AG04450 (cell line): ENCODE measurements around the gene PMFBP1. TPM values are rescaled to one million over a fixed set of nuclear protein-coding genes. Genes with fewer than 3 reads are reported as not detected.

ENCODE experiments used
- CTCF ChIA-PET: fragments of 300-600, 350-600 bp; formaldehyde crosslinking; extraction: SDS; loops from one replicate; lab custom pipeline; 2022; ENCODE audit warnings: antibody characterized with exemption, inconsistent platforms; lab: Charles Lee
- POLR2A ChIA-PET: fragments of 350-600 bp; formaldehyde crosslinking; extraction: SDS; loops from one replicate; lab custom pipeline; 2021; ENCODE audit warnings: antibody characterized with exemption, inconsistent platforms; lab: Yijun Ruan, JAX
- DNase-seq: peaks from one replicate; pipeline ENCODE4 v3.0.0-alpha.2; 2011; ENCODE audit warnings: low read depth, low spot score
- H3K27ac ChIP-seq: one replicate; pipeline ENCODE4 v1.5.1; 2012; ENCODE audit warnings: low read depth, low read length, control low read depth
- H3K27me3 ChIP-seq: one replicate; pipeline ENCODE4 v1.6.0; 2012; ENCODE audit warnings: low read length; ENCODE audit not compliant: control insufficient read depth, insufficient read depth
- H3K4me3 ChIP-seq: 2 replicates; pipeline ENCODE4 v1.5.1; 2011; ENCODE audit warnings: mild to moderate bottlenecking, low read depth, low read length, control low read depth
- H3K9me3 ChIP-seq: 2 replicates; pipeline ENCODE4 v1.5.1; 2012; ENCODE audit warnings: low read length; ENCODE audit not compliant: control insufficient read depth, insufficient read depth
- CTCF ChIP-seq: IDR thresholded peaks from 2 replicates; pipeline ENCODE4 v1.5.1; 2011; ENCODE audit warnings: low read depth, low read length, control low read depth, inconsistent platforms
- polyA plus RNA-seq: library from polyadenylated mRNA; depleted of rRNA; stranded (reverse); fragments of >200 nt; gene quantifications from 2 replicates; pipeline ENCODE4 v1.2.3, GENCODE V29; 2011

Gene PMFBP1
- polyA plus RNA-seq, 1 experiment, result not detected

DNA sequence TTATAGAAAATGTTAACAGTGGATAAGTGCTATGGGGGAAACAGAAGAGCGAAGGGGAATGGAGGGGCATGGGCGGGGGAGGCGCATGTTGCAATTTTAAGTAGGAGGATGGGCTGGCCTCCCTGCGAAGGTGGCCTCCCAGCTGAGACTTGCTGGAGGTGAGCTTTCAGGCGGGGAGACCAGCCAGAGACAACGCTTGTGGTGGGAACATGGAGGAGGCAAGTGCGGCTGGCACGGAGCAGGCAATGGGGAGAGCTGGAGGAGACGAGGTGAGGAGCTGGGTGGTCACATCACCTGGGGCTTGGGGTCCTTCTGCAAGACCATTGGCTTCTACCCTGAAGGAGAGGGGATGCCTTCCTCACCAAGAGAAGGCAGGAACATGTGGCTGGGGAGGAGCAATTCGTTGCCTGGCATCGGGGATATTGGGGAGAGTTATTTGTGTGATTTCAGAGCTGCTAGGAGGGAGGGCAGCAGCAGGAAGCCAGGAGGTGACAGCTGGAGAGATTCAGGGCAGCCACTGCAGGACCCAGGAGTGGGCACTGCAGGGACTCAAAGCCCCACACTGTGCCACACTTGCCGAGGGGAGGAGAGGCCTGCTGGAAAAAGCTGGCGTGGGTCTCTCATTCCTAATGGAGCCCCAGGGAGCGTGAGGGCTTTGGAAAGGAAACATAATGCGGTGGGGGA is 34.4 kb downstream of the PMFBP1 start:
- POLR2A ChIA-PET, result no interaction called here
- no peak overlapping the region for H3K27ac ChIP-seq
- H3K9me3 ChIP-seq, result no peaks in the 10 kb centered on the region
- DNase-seq, result no peak
- H3K27me3 ChIP-seq, result no peaks in the 10 kb centered on the region
- TF ChIP-seq CTCF, result no peak
- H3K4me3 ChIP-seq, result no peak overlapping the region
- CTCF ChIA-PET, result interaction anchor here (1.1 kb wide), 1 partner anchor 12 kb away, joined by 3 read pairs; no protein-coding TSS in a partner anchor

- CTCF ChIA-PET, result interaction anchor here (3.1 kb wide), 1 partner anchor 9 kb away, joined by 12 read pairs; no protein-coding TSS in a partner anchor
- POLR2A ChIA-PET, result no interaction called here
Measured at GRCh38 chr16:72134507-72134906, 37.4 kb downstream of the PMFBP1 start.

DNA sequence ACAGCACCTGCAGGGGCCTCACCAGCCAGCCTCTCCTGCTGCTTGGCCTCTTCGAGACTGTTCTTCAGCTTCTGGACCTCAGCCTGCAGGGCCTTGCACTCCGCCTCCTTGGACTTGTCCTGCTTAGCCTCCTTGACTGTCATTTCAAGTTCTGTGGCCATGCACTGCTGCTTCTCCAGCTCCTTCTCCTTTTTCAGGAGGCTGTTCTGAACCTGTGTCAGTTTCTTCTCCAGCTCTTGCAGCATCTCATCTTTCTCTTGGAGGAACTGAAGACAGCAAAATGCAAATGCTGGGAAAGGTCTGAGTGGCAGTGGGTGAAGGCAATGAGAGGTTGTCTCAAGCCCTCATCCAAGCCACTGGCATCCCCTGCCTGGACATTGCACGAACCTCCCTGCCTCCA is 39.2 kb downstream of the PMFBP1 start:
- TF ChIP-seq CTCF, result no peak
- ChIA-PET POLR2A (no interaction called here), CTCF (no interaction called here)
- H3K27me3 ChIP-seq, result peaks cover 8% of the 10 kb centered on the region
- no peak for DNase-seq
- no peak overlapping the region for H3K4me3 ChIP-seq
- no peak overlapping the region for H3K27ac ChIP-seq
- H3K9me3 ChIP-seq, result no peaks in the 10 kb centered on the region

More at GRCh38 chr16:72134507-72134906, 37.4 kb downstream of the PMFBP1 start:
- no peak for DNase-seq
- no peak for TF ChIP-seq CTCF
- H3K4me3 ChIP-seq, result no peak overlapping the region
- no peaks in the 10 kb centered on the region for H3K9me3 ChIP-seq
- H3K27ac ChIP-seq, result no peak overlapping the region
- H3K27me3 ChIP-seq, result no peaks in the 10 kb centered on the region

DNA sequence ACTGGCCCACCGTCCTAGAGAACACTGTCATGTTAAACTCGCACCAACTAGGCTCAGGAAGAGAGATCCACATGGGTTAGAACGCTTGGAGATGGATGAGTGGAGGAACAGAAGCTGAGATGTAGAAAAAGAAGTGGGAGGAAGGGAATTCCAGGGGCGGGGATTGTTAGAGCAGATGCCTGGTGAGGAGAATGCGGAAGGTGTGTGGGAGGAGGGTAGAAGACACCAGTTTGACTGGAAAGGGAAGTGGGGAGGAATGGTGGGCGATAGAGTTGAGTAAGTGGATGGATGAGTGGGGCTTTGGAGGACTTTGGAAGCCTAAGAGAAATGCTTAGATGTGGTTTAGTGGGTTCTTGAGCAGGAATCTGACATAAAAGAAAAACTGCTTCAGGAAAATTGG is 40.9 kb downstream of the PMFBP1 start:
- POLR2A ChIA-PET, result no interaction called here

More for the DNA sequence above, 40.9 kb downstream of the PMFBP1 start:
- DNase-seq, result no peak
- Histone ChIP-seq H3K9me3 (no peaks in the 10 kb centered on the region), H3K4me3 (no peak overlapping the region), H3K27me3 (peaks cover 8% of the 10 kb centered on the region), H3K27ac (no peak overlapping the region)
- TF ChIP-seq CTCF, result no peak
- CTCF ChIA-PET, result no interaction called here
